AG04450 (cell line): ENCODE results near the gene SLIT1. TPM values are rescaled to one million over a fixed set of nuclear protein-coding genes. Genes with fewer than 3 reads are reported as not detected.

Source experiments
- CTCF ChIA-PET: fragments of 300-600, 350-600 bp; formaldehyde crosslinking; extraction: SDS; loops from one replicate; lab custom pipeline; 2022; ENCODE audit warnings: antibody characterized with exemption, inconsistent platforms; lab: Charles Lee
- POLR2A ChIA-PET: fragments of 350-600 bp; formaldehyde crosslinking; extraction: SDS; loops from one replicate; lab custom pipeline; 2021; ENCODE audit warnings: antibody characterized with exemption, inconsistent platforms; lab: Yijun Ruan, JAX
- DNase-seq: peaks from one replicate; pipeline ENCODE4 v3.0.0-alpha.2; 2011; ENCODE audit warnings: low read depth, low spot score
- H3K27ac ChIP-seq: one replicate; pipeline ENCODE4 v1.5.1; 2012; ENCODE audit warnings: low read depth, low read length, control low read depth
- H3K27me3 ChIP-seq: one replicate; pipeline ENCODE4 v1.6.0; 2012; ENCODE audit warnings: low read length; ENCODE audit not compliant: control insufficient read depth, insufficient read depth
- H3K4me3 ChIP-seq: 2 replicates; pipeline ENCODE4 v1.5.1; 2011; ENCODE audit warnings: mild to moderate bottlenecking, low read depth, low read length, control low read depth
- H3K9me3 ChIP-seq: 2 replicates; pipeline ENCODE4 v1.5.1; 2012; ENCODE audit warnings: low read length; ENCODE audit not compliant: control insufficient read depth, insufficient read depth
- polyA plus RNA-seq: library from polyadenylated mRNA; depleted of rRNA; stranded (reverse); fragments of >200 nt; gene quantifications from 2 replicates; pipeline ENCODE4 v1.2.3, GENCODE V29; 2011
- TF ChIP-seq, protein P1 (sequence below): IDR thresholded peaks from 2 replicates; pipeline ENCODE4 v1.5.1; 2011; ENCODE audit warnings: low read depth, low read length, control low read depth, inconsistent platforms

Gene SLIT1
- polyA plus RNA-seq, 1 experiment = 0.01 TPM

DNA sequence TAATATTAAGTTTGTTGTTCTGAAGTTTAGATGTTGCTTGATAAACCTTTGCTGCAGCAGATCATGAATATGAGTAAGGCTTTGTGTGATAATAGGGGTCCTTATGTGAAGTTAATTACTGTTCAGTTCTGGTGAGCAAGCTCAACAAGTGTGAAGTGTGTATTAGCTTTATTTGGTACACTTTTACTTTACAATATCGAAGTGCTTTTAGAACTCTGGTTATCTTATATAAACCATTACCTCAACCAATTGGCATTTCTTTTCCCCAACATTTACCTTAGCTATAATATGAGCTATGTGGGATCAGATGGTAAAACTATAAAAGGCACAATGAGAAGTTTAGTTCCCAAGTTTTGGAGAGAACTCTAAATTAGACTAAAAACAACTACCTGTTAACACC, 226.0 kb downstream of the SLIT1 start:
- Histone ChIP-seq H3K9me3 (no peaks in the 10 kb centered on the region), H3K27ac (no peak overlapping the region), H3K27me3 (no peaks in the 10 kb centered on the region), H3K4me3 (no peak overlapping the region)
- ChIA-PET POLR2A (no interaction called here), CTCF (interaction anchor here (0.5 to 1.3 kb wide), 4 partner anchors 78 to 254 kb away, joined by 3 to 6 read pairs (median 4); no protein-coding TSS in a partner anchor)
- no peak for DNase-seq
- TF ChIP-seq, protein P1, sequence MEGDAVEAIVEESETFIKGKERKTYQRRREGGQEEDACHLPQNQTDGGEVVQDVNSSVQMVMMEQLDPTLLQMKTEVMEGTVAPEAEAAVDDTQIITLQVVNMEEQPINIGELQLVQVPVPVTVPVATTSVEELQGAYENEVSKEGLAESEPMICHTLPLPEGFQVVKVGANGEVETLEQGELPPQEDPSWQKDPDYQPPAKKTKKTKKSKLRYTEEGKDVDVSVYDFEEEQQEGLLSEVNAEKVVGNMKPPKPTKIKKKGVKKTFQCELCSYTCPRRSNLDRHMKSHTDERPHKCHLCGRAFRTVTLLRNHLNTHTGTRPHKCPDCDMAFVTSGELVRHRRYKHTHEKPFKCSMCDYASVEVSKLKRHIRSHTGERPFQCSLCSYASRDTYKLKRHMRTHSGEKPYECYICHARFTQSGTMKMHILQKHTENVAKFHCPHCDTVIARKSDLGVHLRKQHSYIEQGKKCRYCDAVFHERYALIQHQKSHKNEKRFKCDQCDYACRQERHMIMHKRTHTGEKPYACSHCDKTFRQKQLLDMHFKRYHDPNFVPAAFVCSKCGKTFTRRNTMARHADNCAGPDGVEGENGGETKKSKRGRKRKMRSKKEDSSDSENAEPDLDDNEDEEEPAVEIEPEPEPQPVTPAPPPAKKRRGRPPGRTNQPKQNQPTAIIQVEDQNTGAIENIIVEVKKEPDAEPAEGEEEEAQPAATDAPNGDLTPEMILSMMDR = no peak

DNA sequence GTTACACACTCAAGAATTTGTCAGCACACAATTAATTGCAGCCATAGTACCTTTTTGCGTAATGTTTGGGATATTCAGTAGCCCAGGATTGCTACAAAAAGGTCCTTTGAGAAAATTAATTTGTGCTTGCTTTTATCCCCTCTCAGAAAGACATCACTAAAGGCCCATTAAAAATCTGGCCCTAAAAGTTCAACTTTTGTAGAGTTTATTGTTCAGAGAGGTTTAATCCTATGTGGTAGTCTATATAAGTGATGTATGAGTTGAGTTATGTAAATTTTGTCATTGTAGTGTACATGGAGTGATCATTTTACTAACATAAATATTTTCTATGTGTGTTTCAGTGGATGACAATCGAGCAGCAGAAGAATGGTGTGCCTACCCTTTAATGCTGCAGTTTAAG, 227.7 kb downstream of the SLIT1 start:
- CTCF ChIA-PET = interaction anchor here (0.8 kb wide), 1 partner anchor 321 kb away, joined by 3 read pairs; no protein-coding TSS in a partner anchor
- no peak for DNase-seq
- TF ChIP-seq, protein P1 = no peak
- Histone ChIP-seq H3K9me3 (no peaks in the 10 kb centered on the region), H3K4me3 (no peak overlapping the region), H3K27ac (no peak overlapping the region), H3K27me3 (no peaks in the 10 kb centered on the region)
- POLR2A ChIA-PET = no interaction called here

DNA sequence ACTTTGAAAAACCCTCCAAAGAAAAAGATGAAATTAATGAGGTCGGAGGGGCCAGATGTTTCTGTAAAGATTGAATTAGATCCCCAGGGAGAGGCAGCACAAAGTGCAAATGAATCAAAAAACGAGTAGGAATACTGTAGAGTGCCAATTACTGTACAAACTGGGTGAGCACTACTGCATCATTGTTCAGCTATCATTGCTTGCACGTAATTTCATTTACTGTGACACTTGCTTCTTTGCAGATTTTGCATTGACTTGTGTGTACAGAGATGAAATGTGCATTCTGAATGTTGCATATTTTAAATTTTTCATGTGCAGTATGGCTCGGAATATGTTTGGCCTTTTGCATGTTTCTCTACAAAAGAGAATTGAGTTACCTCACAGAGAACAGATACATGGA, 230.0 kb downstream of the SLIT1 start:
- H3K4me3 ChIP-seq = no peak overlapping the region
- ChIA-PET POLR2A (no interaction called here), CTCF (no interaction called here)
- TF ChIP-seq, protein P1 = no peak
- no peaks in the 10 kb centered on the region for H3K27me3 ChIP-seq
- no peak overlapping the region for H3K27ac ChIP-seq
- no peaks in the 10 kb centered on the region for H3K9me3 ChIP-seq
- DNase-seq = no peak

DNA sequence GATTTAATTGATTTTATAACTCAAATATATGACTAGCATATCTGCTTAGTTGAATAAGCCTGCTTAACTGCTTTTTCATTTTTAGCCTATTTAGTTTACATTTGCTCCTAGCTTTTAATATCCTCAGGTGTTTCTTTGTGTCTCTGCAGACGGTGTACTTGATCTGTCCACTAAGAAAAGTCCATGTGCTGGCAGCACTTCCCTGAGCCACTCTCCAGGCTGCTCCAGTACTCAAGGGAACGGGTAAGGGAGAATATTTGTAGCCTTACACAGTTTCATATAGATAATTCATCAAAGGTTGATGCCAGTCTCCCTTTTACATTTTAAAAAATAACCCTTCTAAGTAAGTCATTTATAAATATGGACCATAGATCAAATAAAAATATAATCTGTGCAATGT, 233.8 kb downstream of the SLIT1 start:
- POLR2A ChIA-PET = no interaction called here
- CTCF ChIA-PET = no interaction called here
- no peak for DNase-seq

DNA sequence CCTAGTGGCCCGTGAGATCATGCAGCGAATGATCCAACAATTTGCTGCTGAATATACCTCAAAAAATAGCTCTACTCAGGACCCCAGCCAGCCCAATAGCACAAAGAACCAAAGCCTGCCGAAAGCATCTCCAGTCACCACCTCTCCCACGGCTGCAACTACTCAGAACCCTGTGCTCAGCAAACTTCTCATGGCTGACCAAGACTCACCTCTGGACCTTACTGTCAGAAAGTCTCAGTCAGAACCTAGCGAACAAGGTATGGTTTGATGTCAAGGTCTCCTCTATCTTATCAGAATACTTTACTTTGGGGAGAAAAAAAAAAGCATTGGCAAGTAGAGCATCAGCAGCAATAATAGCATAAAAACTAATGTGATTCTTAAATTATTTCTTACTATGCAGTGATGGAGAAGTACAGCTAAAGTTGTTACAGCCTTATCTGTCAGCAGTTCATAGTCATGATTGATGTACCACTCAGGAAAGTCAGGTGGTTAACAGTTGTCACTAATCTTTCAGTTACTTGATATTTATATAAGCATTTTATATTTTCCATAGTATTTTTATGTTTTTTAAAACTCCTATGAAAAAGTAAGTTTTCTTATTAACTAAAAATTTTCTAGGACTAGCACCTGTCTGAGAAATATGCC, 236.6 kb downstream of the SLIT1 start:
- POLR2A ChIA-PET = no interaction called here
- H3K4me3 ChIP-seq = no peak overlapping the region
- H3K27ac ChIP-seq = no peak overlapping the region
- H3K27me3 ChIP-seq = no peaks in the 10 kb centered on the region
- TF ChIP-seq, protein P1 = no peak
- DNase-seq = no peak
- CTCF ChIA-PET = interaction anchor here (0.9 kb wide), 1 partner anchor 38 kb away, joined by 4 read pairs; no protein-coding TSS in a partner anchor
- no peaks in the 10 kb centered on the region for H3K9me3 ChIP-seq

More for the DNA sequence above, 233.8 kb downstream of the SLIT1 start:
- TF ChIP-seq, protein P1 = no peak
- Histone ChIP-seq H3K27ac (no peak overlapping the region), H3K27me3 (no peaks in the 10 kb centered on the region), H3K4me3 (no peak overlapping the region), H3K9me3 (no peaks in the 10 kb centered on the region)
